Stimulated activated CD8-positive, alpha-beta memory T cell treated with anti-CD3 and anti-CD28 coated beads, Interleukin-15, amount 100 ng/mL, for 24 hours (primary cell): ENCODE data around the gene TNS3.

Source experiments
- DNase-seq: peaks from one replicate; pipeline ENCODE4 v3.0.0-alpha.2; 2020; ENCODE audit warnings: low read depth

Gene TNS3

DNA sequence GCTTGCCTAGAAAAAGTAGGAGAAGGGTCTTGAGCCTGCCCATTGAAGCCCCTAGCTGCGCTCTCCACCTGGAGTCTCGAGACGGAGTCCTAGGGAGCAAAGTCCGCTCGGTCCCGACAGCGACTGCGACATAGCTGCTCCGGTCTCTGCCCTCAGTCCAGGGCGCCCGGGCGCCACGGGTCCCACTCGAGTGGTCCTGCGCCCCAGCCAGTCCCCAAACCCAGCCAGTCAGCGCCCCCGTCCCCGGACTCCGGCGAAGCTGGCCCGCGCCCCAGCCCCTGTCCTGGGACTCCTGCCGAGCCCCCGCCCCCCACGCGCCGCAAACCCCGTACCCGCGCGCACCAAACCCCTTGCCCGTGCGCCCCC is 490 bp downstream of the TNS3 start:
- no peak for DNase-seq

DNA sequence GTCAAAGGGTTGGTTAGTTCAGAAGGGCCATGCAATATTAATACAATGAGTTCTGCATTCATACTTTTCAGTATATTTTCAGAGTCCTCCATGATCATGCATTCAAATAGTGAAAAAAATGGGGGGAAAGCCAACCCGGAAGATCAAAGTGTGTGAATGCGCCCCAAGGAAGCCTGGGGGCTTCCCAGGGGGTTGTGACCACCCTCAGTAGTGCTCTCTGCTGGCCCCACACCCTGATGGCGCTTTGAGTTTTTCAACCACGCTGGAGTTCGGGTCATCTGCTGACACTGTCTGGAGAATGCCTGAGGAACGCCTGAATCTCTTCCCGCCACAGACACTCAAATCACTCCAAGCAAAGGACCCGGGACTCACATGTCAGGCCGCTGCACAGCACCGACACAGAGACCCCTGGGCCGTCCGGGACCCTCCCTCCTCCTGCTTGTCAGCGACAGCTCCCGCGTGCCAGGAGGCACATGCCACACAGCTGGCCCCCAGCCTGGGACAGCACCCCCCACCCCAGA is 1.0 kb downstream of the TNS3 start:
- no peak for DNase-seq

DNA sequence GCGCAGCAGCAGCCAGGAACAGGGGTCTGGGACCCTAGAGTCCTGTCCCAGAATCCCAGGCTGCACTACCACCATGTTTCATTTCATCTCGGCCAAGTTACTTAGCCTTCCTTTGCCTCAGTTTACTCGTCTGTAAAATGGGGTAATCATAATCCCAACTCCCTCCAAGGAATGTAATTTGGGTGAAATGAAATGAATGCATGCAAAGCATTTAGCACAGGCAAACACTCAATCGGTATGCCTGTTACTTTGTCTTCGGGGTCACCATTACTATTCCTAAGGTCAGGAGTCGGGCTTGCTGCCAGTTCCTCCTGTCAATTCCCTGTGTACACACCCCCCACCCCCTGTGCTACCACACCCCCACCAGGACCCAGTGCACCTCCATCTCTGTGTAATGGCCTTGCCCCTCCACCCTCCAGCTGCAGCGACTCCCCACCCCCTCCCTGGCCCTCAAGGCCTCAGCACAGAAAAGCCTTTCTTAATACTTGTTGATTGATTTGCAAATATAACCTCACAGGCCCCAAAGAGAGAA is 1.7 kb downstream of the TNS3 start:
- DNase-seq = no peak

DNA sequence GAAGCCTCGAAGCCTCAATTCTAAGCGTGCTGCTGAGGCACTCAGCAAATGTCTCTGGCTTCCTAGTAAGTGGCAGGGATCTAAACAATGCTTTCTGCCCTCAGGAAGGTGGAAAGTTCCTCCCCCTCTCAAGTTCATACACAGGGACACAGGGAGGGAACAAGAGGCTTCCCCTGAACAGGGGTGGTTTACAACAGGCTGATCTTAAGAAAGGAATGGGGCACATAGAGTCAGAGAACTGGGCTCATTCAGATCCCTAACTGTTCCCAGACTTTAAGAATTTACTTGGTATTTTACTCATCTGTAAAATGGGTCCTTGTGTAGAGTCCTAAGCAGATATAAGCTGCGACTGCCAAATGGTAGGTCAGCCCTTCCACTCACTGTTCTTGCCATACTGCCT is 2.5 kb downstream of the TNS3 start:
- DNase-seq = no peak

DNA sequence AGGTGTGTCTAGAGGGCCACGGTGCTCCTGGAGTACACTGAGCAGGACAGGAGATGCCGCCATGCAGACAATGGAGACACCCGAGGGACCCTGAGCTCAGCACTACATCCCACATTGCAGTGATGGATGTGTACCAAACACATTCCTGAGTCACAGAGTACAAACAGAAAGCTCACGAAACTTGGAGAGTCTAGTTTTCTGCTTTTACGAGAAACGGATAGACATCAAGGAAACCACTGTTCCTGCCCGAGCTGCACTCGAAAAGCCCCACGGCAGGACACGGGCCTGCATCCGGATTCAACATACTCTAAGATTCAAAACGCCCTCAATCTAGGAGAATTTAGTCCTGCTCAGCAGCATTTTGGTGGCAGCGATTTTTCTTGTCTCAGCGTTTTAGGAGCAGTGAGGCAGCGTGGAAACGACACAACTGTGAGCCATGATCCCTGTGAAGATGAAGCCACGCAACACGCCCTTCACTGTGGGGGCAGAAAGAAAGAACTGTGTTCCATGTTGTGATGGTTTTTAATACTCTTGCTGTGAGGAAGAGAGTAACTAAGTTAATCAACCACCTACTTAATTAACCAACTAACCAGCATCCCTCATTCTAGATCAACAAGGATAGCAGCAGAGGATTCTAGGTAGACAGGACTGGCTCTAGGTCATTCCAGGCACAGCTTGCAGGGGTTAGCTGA is 3.2 kb downstream of the TNS3 start:
- no peak for DNase-seq

DNA sequence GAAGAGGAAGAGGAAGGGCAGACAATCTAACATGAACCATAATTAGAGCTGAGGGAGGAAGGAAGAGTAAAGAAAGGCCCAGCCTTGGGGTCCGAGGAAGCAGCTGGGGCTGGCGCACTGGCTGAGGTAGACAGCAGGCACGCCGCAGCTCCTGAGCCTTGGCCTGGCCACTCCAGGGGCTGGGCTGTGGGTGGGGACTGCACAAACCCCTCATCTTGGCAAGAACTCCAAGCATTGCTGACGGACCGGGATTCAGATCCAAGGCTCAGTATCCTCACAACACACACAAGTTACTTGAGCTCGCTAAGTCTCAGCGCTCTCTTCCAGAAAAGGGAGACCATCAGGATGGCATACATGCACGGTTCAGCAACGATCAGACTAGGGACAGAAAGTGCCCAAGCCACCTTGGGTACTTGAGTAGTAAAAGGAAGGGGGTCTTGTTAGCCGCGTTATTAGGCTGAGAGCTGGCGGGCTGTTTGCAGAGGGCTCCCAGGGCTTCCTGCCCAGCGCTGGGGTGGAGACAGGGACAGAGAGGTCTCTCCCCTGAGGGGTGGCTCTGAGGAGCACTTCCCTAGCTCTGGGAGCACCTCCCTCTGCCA is 4.5 kb downstream of the TNS3 start:
- no peak for DNase-seq

DNA sequence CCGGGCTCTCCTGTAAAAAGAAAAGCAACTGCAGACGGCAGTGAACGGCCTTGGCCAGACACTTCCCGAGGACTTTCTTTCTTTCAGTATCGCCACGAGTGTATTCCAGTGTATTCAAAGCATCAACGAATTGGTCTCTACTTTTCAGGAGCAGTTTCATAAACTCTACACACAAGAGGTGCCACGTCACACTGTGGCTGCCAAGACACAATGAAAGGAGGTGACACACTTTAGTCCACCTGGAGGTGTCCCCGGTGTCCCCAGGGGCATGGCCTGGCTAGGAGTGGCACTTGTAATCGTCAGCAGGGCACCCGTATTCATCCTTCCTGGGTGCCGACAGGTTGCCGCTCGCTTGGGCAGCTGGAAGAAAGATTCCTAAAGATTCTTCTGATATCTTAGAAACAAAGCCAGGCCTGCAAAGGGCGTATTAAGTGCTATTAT is 5.0 kb downstream of the TNS3 start:
- no peak for DNase-seq

DNA sequence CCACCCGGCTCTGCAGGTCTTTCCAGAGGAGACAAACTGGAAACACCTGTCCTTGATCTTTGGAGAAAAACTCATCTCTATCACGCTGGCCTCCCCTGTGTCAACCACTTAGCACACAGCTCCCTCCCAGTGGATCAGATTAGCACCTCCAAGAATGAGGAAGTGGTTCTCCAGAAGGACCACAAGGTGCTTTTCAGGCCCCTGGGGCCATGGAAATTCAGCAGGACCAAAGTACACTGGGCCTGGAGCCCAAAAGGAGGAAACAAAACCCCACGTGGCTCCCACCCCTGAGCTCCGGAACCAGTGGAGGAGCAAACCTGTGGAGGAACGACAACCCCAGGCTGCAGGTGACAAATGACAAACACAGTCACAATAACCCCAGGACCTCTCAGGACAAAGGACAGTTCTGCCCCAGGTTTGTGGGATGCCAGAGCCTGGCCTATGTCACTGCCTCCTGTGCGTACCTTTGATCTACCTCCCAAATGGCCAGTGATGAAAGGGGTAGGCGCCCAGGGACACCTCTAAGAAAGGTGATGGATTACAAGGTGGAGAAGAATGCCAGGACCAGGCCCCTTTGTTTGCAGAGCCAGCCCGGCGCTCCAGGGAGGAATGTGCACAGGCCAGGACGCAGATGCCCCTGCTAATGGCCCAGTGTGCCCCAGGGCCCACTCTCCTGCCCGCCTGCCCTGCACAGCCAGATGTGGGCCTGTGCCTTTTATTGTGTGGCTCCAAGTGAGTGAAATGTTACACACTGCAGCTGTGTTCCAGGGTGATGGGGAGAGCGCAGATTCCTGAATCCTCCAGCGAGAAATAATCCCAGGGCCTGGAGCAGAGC is 5.7 kb downstream of the TNS3 start:
- DNase-seq = no peak

DNA sequence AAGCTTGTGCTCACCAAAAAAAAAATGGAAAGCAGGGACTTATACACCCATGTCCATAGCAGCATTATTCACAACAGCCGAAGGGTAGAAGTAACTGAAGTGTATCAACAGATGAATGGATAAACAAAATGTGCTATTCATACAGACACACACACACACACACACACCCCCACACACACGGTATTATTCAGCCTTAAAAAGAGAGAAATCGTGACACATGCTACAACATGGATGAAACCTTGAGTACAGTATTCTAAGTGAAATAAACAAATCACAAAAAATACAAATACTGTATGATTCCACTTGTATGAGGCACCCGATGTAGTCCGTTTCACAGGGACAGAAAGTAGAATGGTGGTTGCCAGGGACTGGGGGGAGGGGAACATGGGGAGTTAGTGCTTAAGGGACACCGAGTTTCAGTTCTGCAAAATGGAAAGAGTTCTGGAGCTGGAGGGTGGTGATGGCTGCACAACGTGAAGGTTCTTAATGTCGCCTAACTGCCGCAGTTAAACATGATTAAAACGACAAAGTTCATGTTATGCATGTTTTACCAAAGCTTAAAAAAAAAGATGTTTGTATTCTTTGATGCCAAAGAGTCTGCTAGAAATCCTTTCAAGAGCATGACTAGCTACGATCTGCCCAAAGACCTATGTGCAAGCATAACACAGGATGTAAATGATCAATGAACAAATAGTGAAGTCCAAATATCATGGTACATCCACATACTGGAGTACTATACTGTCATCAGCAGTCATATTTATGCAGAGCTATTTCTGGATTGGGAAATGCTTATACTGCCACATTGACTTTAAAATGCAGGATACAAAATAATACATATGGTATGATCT is 7.2 kb downstream of the TNS3 start:
- DNase-seq = no peak

DNA sequence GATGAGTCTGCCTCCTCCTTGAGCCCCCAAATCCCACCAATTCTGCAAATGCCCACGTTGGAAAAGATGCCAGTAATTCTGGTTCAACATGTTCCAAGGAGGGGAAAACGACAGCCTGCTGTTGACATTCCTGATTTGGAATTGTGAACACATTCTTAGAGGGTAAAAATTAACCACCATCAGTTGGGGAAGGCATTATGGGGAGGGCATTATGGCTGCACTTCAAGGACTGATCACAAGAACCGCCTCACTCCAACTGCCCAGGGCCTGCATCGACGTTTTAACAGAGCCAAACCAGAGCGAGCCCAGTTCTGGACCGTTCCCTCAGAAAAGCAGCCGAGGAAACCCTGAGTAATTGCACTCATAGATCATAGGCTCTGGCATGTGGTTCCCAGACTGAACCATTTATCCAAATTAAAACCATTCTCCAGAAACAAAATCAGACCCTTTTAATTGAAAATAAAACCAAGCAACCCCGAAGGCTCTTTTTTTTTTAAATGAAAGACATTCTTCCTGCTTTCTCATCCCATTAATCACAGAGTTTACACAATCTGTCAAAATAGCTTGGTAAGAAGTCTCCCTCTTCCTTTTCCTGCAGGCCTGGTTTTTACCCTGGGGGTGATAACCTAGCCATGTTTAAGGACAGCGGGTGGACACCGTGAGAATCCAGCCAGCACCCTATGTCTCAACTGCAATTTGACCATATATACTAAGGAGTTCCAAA is 8.0 kb downstream of the TNS3 start:
- DNase-seq = no peak

DNA sequence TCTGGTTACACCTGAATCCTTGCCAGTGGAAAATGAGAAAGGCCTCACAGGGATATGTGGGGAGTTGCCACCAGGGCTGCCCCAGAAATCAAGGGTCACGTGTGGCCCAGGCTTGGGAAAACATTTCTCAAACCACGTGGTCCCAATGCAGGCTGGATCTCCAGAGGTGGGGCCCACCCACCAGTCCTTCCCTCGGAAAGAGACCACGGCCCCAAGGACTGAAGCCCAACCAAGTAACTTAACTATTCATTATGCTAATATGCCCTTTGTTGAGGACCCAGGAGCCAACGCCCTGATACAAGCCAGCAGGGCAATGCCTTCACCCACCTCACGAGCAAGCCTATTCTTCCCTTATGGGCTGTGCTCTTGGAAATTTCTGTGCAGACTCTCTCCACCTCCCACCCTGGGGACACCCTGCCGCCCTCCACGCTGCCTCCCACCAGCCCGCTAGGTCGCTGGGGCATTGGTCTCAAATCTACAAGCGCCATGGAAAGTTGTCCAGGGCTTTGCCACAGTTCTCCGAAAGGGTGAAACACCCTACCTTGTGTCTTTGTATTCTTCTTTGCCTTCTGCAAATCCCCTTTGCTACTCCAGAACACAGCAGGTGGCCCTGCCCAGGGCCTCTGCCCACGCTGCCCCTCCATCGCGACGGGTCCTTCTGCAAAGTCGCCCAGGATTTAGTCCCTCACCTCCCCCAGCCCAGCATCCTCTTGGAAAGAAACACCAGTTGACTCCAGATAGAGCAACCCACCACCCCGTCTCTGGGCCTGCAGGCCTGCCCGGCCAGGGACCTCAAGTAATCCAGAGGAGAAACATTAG is 8.8 kb downstream of the TNS3 start:
- DNase-seq = no peak

DNA sequence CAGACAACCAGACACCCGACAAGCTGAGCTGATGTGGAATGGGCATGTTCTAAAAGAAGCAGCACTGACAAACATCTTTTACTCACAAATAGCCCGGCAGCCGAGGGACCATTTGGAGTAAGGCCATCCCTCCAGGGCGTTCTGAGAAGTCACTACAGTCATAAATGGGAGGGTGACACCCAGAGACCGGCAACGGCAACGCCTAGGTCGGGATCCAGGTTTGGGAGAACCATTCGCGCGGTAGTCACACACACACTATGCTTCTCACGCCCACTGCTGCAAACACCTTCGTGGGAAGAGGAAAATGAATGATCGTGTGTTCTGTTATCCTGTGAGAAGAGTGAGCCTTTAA is 9.8 kb downstream of the TNS3 start:
- DNase-seq = no peak

DNA sequence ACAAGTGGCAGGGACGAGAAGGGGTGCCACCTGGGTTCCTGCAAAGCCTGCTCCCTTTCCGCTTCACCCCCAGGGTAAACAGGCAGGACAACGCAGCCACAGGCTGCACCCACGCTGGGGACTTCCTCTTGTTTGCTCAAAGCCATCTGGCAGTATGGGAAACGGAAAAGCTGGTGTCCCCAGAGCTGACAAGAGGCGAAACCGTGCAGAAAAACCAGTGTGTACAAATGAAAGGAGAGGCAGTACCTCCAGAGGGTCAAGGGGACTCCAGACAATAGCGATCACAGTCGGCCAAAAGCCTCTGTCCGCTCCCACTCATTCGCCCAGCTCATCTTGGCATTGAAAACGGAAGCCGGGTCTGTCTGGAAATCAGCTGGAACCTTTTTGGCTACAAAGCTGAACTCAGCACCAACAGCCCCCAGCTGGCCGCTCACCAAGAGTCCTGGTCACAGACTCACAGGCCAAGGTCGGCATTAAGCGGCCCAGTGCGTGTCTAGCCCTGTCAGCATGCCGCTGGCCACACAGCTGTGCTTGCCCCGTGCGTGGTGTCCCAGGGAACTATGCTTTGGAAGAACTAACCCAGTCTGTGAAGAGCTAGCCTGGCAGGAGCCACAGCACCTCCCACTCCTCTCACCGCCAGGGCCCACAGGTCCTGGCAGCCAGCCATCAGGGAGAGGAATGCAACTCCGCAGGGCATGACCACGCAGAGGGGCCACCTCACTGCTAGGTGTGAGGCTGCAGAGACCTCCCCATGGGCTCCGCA is 10.4 kb downstream of the TNS3 start:
- DNase-seq = no peak

DNA sequence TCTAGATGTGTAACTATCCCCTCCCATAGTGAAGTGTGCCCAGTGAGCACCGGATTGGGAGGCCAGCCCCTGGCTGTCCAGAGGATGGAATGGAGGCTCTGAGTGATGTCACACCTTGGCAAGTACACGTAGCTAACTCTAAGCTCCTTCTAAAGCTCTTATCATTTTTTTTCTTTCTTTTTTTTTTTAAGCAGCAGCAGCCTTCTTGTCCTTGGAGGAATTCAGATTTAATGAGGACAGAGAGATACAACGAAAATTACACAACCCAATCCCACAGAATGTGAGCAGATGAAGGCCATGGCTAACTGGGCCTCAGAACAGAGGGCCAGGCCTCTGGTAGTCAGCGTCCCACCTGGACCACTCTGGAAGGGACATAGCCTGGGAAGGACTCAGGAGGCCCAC is 11.3 kb downstream of the TNS3 start:
- DNase-seq = no peak

DNA sequence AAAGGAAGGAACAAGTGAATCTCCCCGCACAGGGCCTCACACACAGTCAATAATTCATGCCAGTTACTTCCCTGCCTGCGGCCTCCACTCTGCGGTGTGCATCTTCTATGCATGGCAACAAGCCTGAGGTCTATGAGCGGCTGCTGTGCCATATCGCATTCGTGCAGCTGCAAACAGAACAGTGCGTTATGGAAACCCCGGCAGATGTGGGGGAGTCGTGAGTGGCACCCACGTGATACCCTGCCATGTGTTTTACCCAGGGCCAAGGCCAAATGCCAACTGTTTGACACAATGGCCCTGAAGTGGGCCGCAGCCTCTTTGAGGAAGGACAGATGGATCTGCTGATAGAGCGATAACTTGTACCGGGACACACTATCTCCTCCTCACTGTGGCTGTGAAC is 13.4 kb downstream of the TNS3 start:
- DNase-seq = no peak

DNA sequence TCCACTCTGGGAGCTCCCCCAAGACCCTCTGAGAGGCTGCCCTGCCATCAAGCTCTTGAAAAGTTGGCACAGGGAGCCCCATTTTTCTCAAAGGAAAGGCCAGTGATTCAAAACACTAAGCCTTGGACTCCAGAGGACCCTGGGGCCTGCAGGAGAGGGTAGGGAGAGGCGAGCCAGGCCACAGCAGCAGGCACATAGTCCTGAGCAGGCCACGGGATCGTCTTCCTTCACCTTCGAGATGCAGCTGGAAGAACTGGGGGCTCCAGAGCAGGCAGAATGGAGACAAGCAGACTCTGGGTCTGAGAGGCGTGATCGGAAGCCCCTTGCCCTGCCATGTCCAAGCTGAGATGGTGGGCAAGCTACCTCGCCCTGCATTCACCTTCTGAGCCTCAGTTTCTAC is 13.9 kb downstream of the TNS3 start:
- no peak for DNase-seq

DNA sequence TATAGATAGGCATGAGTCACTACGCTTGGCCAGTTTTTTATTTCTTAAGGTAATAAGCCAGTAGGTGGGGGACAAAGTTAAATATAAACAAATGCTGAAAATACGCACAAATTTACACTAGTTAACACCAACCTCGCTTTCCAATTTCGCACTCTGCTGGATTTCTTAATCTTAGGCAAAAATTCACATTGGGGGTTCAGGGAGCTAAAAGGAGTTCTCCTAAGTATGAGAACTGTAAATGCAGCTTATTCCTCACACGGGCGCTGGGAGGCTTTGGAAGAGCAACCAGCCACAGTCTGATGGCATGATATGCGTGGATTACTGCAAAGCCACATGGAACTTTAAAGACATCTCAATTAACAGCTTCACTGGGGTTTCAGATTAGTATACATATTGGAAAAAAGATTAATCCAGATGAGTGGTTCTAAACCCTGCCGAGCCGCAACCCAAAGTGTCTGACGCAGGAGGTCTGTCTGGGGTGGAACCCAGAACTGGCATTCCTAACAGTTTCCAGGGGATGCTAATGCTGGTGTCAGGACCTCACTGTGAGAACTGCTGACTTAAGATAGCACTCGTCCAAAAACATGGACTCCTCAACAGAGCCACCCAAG is 16.2 kb downstream of the TNS3 start:
- DNase-seq = no peak

DNA sequence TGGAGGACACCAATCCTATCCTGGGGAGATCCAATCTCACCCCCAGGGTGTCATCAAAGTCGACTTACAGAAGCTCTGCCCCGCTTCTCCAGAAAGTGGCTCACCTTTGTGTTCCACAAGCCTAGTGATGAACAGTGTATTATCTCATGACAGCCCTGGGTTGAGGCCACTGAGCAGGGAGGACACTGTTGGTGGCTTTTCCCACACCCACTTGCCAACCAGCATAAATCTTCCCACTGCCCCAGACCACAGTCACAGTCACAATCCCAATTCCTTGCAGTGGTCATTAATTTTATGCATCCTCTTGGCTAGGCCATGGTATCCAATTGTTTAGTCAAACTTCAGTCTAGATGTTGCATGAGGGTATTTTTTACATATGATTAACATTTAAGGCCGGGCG is 18.4 kb downstream of the TNS3 start:
- no peak for DNase-seq

DNA sequence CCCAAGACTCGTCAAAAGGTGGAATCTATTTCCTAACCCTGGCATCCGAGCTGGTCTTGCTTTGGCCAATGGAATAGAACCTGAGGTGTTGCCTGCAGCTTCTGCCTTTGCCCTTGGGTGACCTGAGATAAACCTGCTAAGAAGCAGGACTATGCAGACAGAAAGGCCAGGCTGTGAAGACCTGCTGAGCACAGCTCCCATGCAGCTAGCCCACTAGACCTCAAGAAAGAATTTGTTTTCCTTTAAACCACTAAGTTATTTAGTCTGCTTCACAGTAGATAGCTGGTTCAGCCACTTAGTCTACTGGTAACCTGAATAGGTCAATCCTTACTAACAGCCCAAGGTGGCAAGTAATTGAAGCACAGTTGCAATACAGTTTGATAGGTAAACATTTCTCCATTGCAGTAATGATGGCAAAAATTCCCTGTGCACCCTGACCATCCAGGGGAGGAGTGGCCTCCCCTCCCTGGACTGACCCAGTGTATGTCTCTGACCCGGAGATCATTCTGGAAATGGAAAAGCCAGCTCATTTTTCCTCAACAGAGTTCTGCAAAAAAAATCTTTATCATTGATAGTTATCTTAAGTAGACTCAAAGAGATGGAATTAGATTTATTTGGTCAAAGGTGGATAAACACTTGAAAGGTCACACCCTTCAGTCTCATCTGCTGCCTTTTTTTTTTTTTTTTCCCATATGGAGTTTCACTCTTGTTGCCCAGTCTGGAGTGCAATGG is 20.0 kb downstream of the TNS3 start:
- no peak for DNase-seq
